GM20431 (cell line): Measurements from ENCODE around the gene YPEL2.
"Not testable (repeated sequence)": the region's sequence is repeated elsewhere in the genome, so short reads cannot be mapped to it uniquely, and the experiment has no call there.

Experiments used
- in situ Hi-C: fragments of 300-500 bp; cut with MseI, MboI; formaldehyde crosslinking; loops from one replicate; pipeline ENCODE4 v1.15.0; 2020; ENCODE audit warnings: low sequenced_read_pairs; ENCODE audit not compliant: unreplicated experiment

Gene YPEL2

GRCh38 chr17:59331129-59331928 is at the start of gene YPEL2:
Gene YPEL2, plus strand, starts transcription at chr17:59331655. Its CDS starts 21,755 bp downstream, at chr17:59353410.
- in situ Hi-C loops: no loop called here

DNA sequence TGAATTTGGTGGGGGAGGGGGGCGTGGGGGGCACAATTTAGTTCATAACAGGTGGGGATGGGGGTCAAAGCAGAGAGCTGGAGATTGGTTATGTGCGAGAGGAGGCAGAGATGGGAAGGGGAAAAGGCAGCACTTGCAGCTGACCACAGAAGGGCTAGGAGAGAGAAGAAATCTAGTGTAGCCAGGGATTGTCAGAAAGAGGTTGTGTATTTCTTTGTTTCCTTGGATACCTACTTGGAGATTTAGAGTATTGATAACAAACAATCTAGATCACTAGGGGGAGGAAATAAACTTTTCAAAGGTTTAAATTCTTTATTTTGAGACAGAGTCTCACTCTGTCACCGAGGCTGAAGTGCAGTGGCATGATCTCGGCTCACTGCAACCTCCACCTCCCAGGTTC is 47.1 kb upstream of the YPEL2 start:
- in situ Hi-C loops: no loop called here

GRCh38 chr17:59287452-59287851 is 44.0 kb upstream of the YPEL2 start:
- in situ Hi-C loops: no loop called here

DNA sequence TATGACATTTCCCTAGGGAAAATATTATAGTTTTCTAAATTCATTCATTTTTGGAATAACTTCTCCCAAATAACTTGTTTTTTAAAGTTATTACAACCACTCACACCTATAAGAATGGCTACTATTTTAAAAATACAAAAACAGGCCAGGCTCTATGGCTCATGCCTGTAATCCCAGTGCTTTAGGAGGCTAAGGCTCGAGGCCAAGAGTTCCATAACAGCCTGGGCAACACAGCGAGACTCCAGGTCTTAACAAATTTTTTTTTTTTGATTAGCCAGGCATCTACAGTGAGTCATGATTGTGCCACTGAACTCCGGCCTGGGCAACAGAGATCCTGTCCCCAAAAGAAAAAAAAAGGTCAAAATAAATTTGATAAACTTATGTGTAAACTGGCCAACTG is 43.6 kb upstream of the YPEL2 start:
- in situ Hi-C loops: no loop called here

- in situ Hi-C loops: no loop called here
Measured at GRCh38 chr17:59289981-59290301, 41.5 kb upstream of the YPEL2 start.

- in situ Hi-C loops: not testable (repeated sequence)
Measured at GRCh38 chr17:59290302-59290998, 41.0 kb upstream of the YPEL2 start.

- in situ Hi-C loops: no loop called here
Measured at GRCh38 chr17:59292174-59292523, 39.3 kb upstream of the YPEL2 start.

DNA sequence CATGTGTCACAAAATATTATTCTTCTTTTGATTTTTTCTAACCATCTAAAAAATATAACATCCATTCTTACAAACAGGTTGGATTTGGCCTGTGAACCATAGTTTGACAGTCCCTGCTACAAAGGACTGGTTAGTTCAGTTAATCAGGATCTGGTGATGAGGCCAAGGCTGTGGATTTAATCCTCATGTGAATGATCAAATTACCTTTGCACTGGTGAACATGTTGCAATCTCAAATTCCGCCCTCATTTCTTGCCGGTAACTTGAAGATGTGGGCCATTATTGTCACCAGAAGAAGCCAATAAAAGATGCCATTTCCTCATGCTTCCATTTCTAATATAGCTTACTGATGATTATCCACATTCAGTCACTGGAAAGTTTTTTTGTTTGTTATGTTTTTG is 35.3 kb upstream of the YPEL2 start:
- in situ Hi-C loops: no loop called here

DNA sequence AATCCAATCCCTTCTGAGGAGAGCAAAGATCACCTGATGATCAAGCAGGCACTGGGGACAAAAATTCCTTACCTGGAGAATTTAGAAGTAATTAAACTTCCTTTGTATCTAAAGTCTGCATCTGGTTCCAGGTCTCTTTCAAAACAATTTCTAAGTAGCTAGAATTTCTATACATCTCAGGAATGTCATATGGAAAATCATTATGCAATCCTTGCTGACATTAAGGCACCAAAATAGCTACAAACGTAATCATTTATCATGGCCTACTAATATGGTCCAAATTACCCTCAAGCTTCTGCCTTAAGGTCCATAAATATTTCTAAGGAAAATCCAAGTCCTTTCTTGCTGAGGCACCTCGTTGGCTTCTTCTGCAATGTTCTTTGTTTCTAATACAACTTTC is 32.9 kb upstream of the YPEL2 start:
- in situ Hi-C loops: no loop called here

DNA sequence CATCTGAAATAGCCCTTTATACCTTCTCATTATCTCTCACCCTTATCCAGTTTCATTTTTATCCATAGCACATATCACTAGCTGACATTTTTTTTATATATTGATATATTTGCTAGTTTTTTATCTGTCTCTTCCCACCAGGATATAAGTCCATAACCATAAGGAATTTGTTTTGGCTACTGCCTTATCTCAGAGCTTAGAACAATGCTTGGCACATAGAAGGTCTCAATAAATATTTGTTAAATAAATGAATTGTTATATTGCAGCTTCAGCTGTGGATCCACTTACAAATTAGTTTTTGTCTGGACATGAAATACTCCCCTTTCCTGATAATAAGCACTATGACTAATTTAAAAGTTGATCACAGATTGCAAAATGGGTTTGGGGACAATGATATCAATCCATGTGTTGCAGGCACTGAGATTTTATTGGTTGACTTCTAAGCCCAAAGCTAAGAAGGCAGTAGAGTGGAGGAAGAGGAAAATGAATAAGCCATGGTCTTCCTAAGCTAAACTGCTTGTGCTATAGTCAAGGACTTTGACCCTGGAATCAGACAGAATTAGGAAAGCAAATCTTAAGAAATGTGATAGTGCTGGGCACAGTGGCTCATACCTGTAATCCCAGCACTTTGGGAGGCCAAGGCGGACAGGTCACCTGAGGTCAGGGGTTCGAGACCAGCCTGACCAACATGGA is 31.9 kb upstream of the YPEL2 start:
- in situ Hi-C loops: no loop called here

GRCh38 chr17:59300941-59301340 is 30.5 kb upstream of the YPEL2 start:
- in situ Hi-C loops: no loop called here

- in situ Hi-C loops: no loop called here
Measured at GRCh38 chr17:59304811-59305210, 26.6 kb upstream of the YPEL2 start.

GRCh38 chr17:59310263-59310920 is 21.1 kb upstream of the YPEL2 start:
- in situ Hi-C loops: loop anchor here (10.0 kb wide), 1 partner anchor 134 kb away; no protein-coding TSS in a partner anchor

DNA sequence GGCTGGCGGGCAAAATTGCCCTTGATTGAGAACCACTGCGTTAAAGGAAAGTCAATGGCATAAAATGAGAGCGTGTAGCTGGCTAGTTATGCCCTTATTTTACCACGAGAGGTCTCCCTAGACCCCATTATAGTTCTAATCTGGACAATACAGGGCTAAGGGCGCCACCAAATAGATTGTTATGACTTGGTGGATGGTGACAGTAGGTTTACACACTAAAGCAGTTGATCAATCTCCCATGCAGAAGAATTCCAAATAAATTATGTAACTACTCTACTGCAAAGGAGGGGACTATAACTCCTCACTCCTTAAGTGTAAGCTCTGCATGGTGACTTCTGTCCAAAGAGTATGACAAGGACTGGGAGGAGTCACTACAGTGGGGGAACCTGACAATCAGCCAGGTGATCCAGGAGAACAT is 20.4 kb upstream of the YPEL2 start:
- in situ Hi-C loops: loop anchor here (10.0 kb wide), 1 partner anchor 134 kb away; no protein-coding TSS in a partner anchor

GRCh38 chr17:59311521-59311920 is 19.9 kb upstream of the YPEL2 start:
- in situ Hi-C loops: loop anchor here (10.0 kb wide), 1 partner anchor 133 kb away; no protein-coding TSS in a partner anchor

DNA sequence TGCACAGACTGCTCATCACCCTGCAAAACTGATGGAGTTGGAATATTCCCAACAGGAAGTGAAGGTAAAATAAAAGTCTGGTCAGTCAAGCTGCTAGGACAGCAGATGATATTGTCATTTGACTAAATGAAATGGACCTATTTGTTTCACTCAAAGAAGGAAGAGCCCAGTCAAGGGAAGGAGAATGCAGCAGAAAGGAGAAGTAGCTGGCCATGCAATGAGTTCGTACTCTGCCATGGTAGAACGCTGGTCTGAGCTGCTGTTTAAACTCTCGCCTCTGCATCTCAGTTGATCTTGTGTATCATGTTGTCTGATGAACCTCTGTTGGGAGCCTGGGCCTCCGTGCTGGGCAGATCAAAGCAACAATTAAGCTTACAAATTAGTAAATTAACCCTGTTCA is 15.6 kb upstream of the YPEL2 start:
- in situ Hi-C loops: loop anchor here (10.0 kb wide), 1 partner anchor 129 kb away; no protein-coding TSS in a partner anchor

- in situ Hi-C loops: no loop called here
Measured at GRCh38 chr17:59327121-59327980, 4.1 kb upstream of the YPEL2 start.

GRCh38 chr17:59327981-59328290 is 3.5 kb upstream of the YPEL2 start:
- in situ Hi-C loops: no loop called here

GRCh38 chr17:59328601-59329000 is 2.9 kb upstream of the YPEL2 start:
- in situ Hi-C loops: no loop called here
